GM20431 (cell line): ENCODE data around the gene SPCS2.

Source experiments
- in situ Hi-C: fragments of 300-500 bp; cut with MseI, MboI; formaldehyde crosslinking; loops from one replicate; pipeline ENCODE4 v1.15.0; 2020; ENCODE audit warnings: low sequenced_read_pairs; ENCODE audit not compliant: unreplicated experiment

SPCS2 gene

GRCh38 chr11:74948898-74949752 lies at the start of gene SPCS2, which contains the start of gene XRRA1:
TSS of gene SPCS2 (plus strand) at chr11:74949266. CDS start at chr11:74949286, 20 bp downstream.
TSS of gene XRRA1 (minus strand) at chr11:74949091. CDS start at chr11:74940878, 8,213 bp downstream.
- in situ Hi-C loops = no loop called here

DNA sequence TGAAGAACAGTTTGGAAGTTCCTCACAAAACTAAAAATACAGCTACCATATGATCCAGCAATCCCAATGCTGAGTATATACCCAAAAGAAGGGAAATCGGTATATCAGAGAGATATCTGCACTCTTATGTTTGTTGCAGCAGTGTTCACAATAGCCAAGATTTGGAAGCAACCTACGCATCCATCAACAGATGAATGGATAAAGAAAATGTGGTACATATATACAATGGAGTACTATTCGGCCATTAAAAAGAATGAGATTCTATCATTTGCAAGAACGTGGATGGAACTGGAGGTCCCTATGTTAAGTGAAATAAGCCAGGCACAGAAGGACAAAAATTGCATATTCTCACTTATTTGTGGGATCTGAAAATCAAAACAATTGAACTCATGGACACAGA lies 46.7 kb upstream of the SPCS2 start:
- in situ Hi-C loops = no loop called here

- in situ Hi-C loops = no loop called here
These were observed 43.7 kb upstream of the SPCS2 start for GRCh38 chr11:74905326-74905725.

GRCh38 chr11:74909385-74909784 lies 39.7 kb upstream of the SPCS2 start:
- in situ Hi-C loops = no loop called here

DNA sequence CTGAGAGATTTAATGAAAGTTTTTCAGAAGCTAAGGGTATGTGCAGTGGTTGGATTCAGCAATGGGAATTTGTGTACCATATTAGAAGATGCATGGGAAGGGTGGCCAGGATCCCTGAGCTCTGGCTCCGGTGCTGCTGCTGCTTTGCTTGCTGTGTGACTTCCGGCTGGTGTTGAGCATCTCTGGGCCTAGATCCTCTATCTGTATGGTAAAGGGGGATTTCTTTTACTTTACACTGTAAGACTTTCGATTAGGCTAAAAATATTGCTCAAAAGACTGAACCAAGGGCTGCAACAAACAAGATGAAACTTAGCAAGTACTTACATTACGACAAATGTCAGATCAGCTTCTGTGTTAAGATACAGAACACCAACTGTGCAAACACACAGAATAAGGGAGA lies 39.3 kb upstream of the SPCS2 start:
- in situ Hi-C loops = no loop called here

- in situ Hi-C loops = loop anchor here (10.0 kb wide), 1 partner anchor 312 kb away; no protein-coding TSS in a partner anchor
These were observed 25.9 kb upstream of the SPCS2 start for GRCh38 chr11:74923125-74923524.

GRCh38 chr11:74925281-74925680 lies 23.8 kb upstream of the SPCS2 start:
- in situ Hi-C loops = loop anchor here (10.0 kb wide), 1 partner anchor 310 kb away; no protein-coding TSS in a partner anchor

DNA sequence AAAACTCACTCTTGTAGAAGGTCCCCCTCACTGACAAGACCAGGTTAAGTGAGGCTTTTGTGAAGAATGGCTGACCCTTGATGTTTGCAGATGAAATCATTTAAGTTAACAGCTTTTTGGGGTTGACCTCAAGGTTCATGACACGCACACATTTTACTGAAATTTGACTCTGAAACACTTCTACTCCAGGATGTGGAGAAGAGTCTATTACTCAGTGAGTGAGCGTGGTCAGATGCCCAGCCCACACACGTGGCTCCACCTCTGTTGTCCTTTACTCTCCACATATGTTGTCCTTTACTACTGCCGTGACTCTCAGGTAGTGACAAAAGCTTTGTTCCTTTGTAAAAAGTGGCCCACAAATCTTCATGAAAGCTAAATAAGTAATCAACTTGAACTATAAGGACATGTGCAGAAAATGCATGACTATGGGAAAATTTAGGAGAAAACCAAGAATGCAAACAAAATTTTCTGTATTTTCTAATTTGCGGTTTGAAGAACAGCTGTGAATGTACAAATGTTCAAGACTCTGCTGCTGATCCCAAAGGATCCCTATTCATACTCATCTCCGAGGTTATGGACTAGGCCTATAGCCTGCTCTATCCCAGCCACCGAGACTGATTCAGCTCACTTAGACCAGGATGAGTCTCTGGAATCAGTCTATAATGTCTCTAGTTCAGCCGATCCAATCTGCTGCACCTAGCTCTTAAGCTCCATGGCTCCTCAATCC lies 22.6 kb upstream of the SPCS2 start:
- in situ Hi-C loops = loop anchor here (10.0 kb wide), 1 partner anchor 308 kb away; no protein-coding TSS in a partner anchor

- in situ Hi-C loops = loop anchor here (10.0 kb wide), 1 partner anchor 307 kb away; no protein-coding TSS in a partner anchor
These were observed 21.6 kb upstream of the SPCS2 start for GRCh38 chr11:74927496-74927895.

DNA sequence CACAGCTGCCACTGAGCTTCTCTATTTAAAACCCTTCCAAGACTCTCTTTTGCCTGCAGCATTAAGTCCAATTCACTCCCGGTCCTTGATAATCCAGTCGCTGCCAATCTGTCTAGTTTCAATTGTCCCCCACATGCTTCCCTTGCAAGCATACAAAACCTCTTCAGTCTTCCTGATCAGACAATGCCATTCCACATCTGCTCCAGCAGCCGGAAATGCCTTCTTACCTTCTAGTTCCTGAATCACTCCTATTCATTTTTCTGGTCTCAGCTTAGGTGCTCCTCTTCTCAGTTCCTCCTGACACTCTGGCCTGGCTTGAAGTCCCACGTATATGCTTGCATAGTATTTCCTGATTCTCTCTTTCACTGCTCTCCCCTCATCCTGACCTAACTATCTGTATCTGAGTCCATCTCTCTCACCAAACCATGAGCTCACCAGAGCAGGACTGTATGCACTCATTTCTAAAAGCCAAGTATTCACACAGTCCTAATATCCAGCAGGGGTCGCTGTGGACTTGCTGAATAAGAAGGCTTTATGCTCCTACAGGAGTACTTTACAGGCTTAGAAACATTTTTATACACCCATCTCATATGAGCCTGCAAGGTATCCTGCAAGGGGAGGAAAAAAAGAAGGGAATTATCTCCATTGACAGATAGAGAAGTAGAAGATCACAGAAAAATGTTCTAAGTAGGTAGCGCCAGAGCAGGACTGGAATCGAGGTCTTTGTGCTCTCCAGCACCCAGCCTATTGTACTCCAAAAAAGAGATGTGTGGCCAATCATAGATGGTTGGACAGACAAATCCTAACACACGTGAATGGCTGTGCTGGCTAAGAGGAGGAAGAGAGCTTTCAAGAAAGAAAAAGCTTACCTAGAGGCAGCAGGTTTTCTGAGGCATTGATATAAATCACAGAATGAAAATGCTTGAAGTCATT lies 19.4 kb upstream of the SPCS2 start:
- in situ Hi-C loops = loop anchor here (10.0 kb wide), 1 partner anchor 305 kb away; no protein-coding TSS in a partner anchor

DNA sequence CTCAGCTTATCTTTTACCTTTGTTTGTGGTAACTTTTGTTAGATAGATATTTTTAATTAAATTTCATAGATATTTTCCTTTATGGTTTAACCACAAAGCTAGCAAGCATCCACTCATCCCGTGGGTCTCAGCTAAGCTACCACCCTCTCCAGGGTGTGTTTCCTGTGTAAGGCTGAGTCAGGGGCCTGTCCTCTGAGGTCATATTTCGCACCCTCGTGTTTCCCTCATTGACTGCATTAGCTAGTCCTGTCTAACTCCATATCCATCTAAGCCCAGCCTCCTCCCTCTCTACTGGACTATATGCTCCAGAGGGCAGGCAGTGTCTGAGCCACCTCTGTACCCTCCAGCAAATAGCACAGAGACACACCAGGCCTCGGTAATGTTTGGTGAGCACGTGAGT lies 16.9 kb upstream of the SPCS2 start:
- in situ Hi-C loops = no loop called here

- in situ Hi-C loops = no loop called here
These were observed 16.3 kb upstream of the SPCS2 start for GRCh38 chr11:74932797-74933196.

DNA sequence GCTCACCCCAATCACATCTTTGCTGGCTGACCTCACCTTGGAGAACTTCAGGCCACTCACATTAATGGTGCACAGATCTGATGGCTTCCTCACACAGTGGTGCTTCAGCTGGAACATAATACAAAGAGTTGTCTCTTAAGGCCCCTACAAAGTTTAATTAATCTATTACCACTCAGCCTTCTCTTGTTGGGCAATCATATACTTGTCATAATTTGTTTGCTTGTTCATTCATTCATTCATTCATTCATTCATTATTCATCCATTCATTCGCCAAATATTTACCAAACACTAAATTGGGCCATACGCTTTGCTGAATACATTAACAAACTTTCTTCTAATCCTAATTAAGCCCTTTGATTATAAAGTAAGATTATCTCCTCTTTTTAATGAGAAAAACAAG lies 15.3 kb upstream of the SPCS2 start:
- in situ Hi-C loops = no loop called here

DNA sequence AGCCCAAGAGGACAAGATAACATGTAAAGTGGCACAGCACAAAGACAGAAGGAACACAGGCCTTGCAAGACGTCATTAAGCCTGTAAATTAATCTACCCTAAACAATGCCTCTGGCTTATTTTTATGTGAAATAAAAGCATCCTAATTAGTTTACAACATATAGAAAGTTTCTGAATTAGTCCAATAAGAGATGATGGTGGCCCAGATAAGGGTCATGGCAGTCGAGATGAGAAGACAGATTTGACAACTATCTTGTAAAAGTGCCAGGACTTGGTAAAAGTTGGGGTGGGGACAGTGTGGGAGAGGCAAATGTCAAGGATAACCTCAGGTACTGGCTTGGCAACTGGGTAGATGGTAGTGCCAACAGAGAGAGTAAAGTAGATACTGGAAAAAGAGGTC lies 13.8 kb upstream of the SPCS2 start:
- in situ Hi-C loops = no loop called here

GRCh38 chr11:74936087-74936486 lies 13.0 kb upstream of the SPCS2 start:
- in situ Hi-C loops = no loop called here

GRCh38 chr11:74936976-74937375 lies 12.1 kb upstream of the SPCS2 start:
- in situ Hi-C loops = no loop called here

- in situ Hi-C loops = no loop called here
These were observed 11.2 kb upstream of the SPCS2 start for GRCh38 chr11:74937696-74938475.

DNA sequence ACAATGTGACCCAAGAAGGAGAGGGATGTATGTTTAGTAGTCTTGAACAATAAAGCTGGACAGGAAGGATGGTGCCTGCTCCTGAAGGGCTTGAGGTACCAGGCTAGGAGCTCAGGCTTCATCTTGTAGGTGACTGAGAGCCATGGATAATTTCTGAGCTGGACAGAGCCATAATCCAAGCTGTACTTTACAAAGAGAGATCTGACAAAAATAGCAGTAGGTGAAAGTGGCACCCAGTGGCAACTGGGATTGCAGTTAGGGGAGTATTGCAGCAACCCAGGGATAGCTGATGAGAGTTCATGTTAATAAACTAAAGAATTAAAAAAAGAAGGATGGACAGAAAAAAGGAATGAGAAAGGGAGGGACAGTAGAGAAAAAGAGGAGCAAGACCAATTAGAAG lies 7.6 kb upstream of the SPCS2 start:
- in situ Hi-C loops = no loop called here

DNA sequence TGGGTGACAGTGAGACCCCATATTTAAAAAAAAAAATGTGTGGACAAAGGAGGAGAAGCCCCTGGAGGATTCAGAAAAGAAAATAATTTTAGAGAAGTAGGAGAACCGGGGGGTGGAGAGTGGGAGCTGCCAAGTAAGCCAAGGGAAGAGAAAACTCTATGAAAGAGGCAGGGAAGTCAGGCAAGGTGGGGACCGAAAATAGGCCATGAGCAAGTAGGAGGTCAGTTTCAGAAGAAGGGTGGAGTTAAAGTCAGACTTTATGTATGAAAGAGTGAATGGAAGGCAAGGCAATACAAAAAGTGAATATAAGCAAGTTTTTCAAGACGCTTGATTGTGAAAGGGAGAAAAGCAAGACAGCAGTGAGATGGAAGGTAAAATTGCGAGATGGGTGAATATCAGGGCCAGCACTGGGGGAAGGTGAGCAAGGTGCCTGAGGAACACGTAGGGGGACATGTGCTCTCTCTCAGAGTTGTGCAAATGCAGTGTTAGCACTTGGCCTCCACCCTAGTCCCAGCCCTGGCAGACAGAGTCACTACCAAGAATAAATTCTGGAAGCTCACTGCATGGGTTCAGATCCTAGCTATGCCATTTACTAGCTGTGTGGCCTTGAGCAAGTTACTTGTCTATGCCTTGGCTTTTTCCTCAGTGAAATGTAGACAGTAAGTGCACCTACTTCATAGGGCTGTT lies 6.8 kb upstream of the SPCS2 start:
- in situ Hi-C loops = no loop called here
